ENCODE data around the gene PTCHD1. TPM values are rescaled to one million over a fixed set of nuclear protein-coding genes. Genes with fewer than 3 reads are reported as not detected.
A peak's percentile ranks its signal among the peaks of the same experiment; 100 is the strongest.

Gene PTCHD1
- total and polyA plus RNA-seq, 2 experiments from 2014 or later: 0.92 to 1.5 TPM

- Histone ChIP-seq H3K27me3 (peaks cover 52% of the 10 kb centered on the region), H3K27ac (no peak overlapping the region), H3K4me1 (ENCODE audit: low read depth) (peaks cover 7% of the 10 kb centered on the region), H3K36me3 (no peaks in the 10 kb centered on the region), H3K4me3 (no peak overlapping the region), H3K9me3 (ENCODE audit: low read depth) (no peaks in the 10 kb centered on the region)
- no peak for TF ChIP-seq CTCF (IDR thresholded peaks at IDR 0.05; ENCODE audit: low read depth, low read length)
- no peak for DNase-seq (ENCODE audit: low read depth in 1 of 2, low spot score in 1 of 2)
Observed at GRCh38 chrX:23338334-23338733, 3.7 kb downstream of the PTCHD1 start.

- no peak for TF ChIP-seq CTCF (IDR thresholded peaks at IDR 0.05; ENCODE audit: low read depth, low read length)
- DNase-seq (ENCODE audit: low read depth in 1 of 2, low spot score in 1 of 2): peak in 1 of 2 donors; percentile 28
- no peak overlapping the region for H3K4me3 ChIP-seq
- no peaks in the 10 kb centered on the region for H3K36me3 ChIP-seq
- peaks cover 7% of the 10 kb centered on the region for H3K4me1 ChIP-seq (ENCODE audit: low read depth)
- H3K27ac ChIP-seq: no peak overlapping the region
- H3K9me3 ChIP-seq (ENCODE audit: low read depth): no peaks in the 10 kb centered on the region
- peaks cover 21% of the 10 kb centered on the region for H3K27me3 ChIP-seq
Observed at GRCh38 chrX:23341452-23341851, 6.8 kb downstream of the PTCHD1 start.

- Histone ChIP-seq H3K27ac (no peak overlapping the region), H3K36me3 (no peaks in the 10 kb centered on the region), H3K9me3 (ENCODE audit: low read depth) (no peaks in the 10 kb centered on the region), H3K4me3 (no peak overlapping the region), H3K4me1 (ENCODE audit: low read depth) (peaks cover 7% of the 10 kb centered on the region), H3K27me3 (peaks cover 5% of the 10 kb centered on the region)
- TF ChIP-seq CTCF (IDR thresholded peaks at IDR 0.05; ENCODE audit: low read depth, low read length): no peak
- no peak for DNase-seq (ENCODE audit: low read depth in 1 of 2, low spot score in 1 of 2)
Observed at GRCh38 chrX:23344238-23344903, 9.7 kb downstream of the PTCHD1 start.

GRCh38 chrX:23344904-23345271 is 10.2 kb downstream of the PTCHD1 start:
- Histone ChIP-seq H3K27me3 (peaks cover 2% of the 10 kb centered on the region), H3K27ac (no peak overlapping the region), H3K4me1 (ENCODE audit: low read depth) (peaks cover 7% of the 10 kb centered on the region), H3K4me3 (no peak overlapping the region), H3K36me3 (no peaks in the 10 kb centered on the region), H3K9me3 (ENCODE audit: low read depth) (no peaks in the 10 kb centered on the region)
- no peak for TF ChIP-seq CTCF (IDR thresholded peaks at IDR 0.05; ENCODE audit: low read depth, low read length)
- DNase-seq (ENCODE audit: low read depth in 1 of 2, low spot score in 1 of 2): no peak

- Histone ChIP-seq H3K36me3 (no peaks in the 10 kb centered on the region), H3K27me3 (no peaks in the 10 kb centered on the region), H3K4me3 (no peak overlapping the region), H3K9me3 (ENCODE audit: low read depth) (no peaks in the 10 kb centered on the region), H3K4me1 (ENCODE audit: low read depth) (no peaks in the 10 kb centered on the region), H3K27ac (no peak overlapping the region)
- TF ChIP-seq CTCF (IDR thresholded peaks at IDR 0.05; ENCODE audit: low read depth, low read length): no peak
- DNase-seq (ENCODE audit: low read depth in 1 of 2, low spot score in 1 of 2): no peak
Observed at GRCh38 chrX:23356189-23356588, 21.5 kb downstream of the PTCHD1 start.
